Tongue (tissue), 2 donors: ENCODE results near the gene KATNB1. TPM values are rescaled to one million over a fixed set of nuclear protein-coding genes. Genes with fewer than 3 reads are reported as not detected.

Source experiments
- DNase-seq: peaks from one replicate; pipeline ENCODE4 v3.0.0-alpha.2; 2015
- total RNA-seq: library from RNA; depleted of rRNA; stranded (reverse); fragments of >200 nt; gene quantifications from one replicate; pipeline ENCODE4 v1.2.3, GENCODE V29; 2014

KATNB1 gene
- total RNA-seq, 1 donor from 2014 or later: 27.6 TPM

DNA sequence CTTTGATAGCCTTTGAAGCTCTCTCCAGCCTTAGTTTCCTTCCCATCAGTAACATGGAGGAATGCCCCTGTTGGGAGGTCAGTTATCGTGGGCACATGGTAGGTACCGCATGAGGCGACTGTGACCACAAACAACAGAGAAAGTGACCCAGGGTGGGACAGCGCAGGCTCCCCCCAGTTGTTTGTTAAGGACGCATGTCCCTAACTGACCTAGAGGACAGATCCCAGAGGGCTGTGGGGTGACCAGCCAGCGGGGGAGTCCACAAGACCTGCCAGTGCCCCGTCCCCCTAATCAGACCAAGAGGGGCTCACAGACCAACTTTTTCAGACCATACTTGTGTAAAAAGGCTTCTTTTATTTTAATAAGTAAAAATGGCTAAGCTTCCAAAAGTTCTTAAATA lies 22.3 kb downstream of the KATNB1 start:
- DNase-seq: no peak

DNA sequence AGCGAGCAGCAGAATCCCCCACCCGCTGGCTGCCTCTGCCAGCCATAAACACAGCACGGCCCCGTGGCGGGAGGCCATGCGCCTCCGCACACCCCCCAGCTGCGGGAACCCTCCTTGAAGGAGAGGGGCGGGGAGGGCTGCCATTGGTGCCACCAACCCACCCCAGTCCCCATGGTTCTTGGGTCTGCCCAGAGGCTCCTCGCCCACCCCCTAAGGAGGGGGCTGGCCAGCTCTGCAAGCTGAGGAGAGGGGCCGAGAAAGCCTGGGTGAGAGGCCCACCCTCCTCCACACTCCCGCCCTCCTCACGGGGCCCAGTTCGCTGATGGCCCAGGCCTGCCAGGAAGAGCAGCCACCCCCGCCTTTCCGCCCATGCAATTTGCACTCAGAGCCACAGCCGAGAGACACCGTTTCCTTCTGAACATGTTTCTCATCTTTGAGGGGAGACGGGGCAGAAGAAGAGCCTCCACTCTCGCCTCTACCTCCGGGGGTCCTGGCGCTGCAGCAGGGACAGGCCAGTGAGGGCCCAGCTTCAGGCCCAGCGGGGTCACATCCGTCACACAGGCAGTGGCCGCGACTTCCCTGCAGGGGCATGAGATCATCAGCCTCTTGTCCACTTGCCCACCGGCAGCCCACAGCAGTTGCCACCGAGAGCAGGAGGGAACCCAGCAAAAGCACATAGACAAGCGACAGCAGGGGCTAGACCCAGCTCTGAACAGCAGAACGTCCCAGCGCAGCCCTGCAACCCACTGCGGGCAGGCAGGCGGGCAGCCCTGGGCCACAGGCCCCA lies 23.0 kb downstream of the KATNB1 start:
- no peak for DNase-seq

DNA sequence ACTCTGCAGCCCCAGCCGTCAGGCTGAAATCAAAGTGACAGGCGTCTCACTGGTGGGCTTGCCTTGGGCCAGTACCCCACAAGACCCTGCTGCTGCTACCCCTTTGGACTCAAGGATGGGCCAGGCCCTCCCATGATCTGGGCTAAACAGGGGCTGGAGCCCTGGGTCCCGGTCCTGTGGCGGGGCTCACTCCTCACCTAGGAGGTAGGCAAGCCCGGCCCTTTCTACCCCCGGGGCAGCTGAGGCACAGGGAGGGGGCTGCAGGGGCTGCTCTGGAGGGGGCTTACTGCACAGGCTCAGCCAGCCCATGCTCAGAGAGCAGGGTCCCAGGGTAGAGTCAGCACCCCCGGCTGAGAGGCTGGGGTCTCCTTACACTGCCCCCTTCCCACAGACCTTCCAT lies 23.6 kb downstream of the KATNB1 start:
- no peak for DNase-seq

GRCh38 chr16:57759541-57760356 lies 24.2 kb downstream of the KATNB1 start:
- DNase-seq: peak; percentile 37

DNA sequence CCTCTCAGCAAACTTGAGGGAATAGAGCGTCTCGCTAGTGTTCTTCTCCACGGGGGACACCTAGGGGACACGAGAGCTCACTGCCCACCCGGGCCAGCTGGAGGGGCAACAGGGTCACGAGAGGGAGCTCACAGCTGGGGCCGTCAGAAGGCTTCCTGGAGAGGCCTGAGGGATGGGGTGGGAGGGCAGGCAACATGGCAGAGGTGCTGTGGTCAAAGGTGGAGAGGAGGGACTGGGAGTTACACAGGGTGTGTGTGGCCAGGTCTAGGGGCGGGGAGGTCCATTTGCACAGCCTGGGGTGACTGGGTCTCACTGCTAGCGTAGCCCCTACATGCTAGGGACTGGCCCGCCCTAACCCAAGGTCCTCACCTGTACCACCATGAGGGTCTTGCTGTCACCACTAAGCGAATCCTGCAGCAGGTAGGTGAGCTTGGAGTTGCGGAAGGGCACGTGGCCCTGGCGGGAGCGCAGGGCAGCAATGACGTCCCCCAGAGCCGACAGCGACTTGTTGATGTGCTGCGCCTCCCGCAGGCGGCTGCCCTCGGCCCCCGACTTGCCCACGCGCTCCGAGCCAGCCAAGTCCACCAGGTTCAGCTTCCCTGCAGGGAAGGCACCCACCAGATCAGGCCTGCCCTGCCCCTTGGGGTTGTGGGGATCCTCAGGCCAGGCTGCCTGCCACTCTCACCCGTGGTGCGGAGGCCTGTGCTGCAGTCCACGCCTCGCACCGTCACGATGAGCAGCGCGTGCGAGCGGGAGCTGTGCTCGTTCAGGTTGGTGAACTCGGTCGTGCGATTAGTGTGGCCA lies 25.0 kb downstream of the KATNB1 start:
- no peak for DNase-seq

- DNase-seq: no peak
Measured at GRCh38 chr16:57761301-57761700, 25.7 kb downstream of the KATNB1 start.

GRCh38 chr16:57761957-57762356 lies 26.4 kb downstream of the KATNB1 start:
- DNase-seq: no peak

- no peak for DNase-seq
Measured at GRCh38 chr16:57762365-57763040, 26.9 kb downstream of the KATNB1 start.

GRCh38 chr16:57763285-57764005 lies 27.9 kb downstream of the KATNB1 start:
- DNase-seq: no peak

- no peak for DNase-seq
Measured at GRCh38 chr16:57764006-57764340, 28.4 kb downstream of the KATNB1 start.

DNA sequence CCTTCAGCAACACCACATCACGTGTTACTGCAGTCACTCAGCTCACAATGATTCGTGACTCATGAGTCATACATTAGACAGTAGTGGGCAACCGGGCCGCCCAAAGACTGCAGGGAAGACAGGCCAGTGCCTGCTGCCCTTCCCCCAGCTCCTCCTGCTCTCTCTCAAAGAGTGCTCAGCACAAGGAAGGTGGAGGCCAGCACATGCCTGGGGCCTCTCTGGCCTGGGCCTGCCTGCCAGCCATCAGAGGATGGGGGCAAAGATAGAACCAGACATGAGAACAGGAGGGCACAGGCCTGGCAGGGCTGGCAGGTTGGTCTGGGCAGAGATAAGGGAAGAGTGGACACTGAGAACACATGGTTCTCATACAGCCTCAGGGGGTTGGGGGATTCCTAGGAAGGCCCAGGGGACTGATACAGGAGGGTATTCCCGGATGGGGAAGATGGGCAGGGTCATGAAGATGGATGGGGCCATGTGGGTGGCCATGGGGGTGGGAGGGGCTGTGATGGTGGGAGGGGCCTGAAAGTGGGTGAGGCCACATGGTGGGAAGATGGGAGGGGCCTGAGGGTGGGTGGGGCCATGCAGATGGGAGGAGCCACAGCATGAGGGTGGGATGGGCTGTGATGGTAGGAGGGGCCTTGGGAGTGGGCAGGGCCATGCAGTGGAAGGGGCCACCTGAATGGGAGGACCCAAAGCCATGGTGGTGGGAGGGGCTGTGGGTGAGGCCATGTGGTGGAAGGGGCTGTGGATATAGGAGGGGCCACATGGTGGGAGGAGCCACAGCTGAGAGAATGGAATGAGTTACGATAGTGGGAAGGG lies 29.0 kb downstream of the KATNB1 start:
- DNase-seq: no peak

DNA sequence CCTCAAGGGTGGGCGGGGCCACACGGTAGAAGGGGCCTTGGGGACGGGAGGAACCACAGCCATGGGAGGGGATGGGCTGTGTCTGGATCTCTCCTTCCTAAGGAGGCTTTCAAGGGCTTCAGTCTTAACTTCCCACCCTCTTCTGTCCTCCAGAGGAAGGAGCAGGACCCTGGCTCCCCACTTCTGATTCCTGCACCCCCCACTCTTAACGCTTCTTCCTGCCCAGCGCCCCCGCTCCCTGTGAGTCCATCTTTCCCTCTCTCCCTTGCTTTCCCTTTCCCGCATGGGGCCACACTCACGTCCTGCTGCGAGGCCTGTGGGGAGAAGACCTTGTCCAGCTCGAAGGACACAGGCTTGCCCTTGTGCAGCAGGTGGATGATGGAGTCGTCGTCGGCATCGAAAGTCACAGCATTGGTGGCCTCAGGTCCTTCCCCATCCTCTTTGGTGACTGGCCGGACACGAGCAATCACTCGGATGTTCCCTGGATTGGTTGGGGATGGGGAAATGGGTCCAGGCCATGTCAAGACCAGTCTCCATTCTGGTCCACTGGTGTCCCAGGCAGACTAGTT lies 29.7 kb downstream of the KATNB1 start:
- no peak for DNase-seq

DNA sequence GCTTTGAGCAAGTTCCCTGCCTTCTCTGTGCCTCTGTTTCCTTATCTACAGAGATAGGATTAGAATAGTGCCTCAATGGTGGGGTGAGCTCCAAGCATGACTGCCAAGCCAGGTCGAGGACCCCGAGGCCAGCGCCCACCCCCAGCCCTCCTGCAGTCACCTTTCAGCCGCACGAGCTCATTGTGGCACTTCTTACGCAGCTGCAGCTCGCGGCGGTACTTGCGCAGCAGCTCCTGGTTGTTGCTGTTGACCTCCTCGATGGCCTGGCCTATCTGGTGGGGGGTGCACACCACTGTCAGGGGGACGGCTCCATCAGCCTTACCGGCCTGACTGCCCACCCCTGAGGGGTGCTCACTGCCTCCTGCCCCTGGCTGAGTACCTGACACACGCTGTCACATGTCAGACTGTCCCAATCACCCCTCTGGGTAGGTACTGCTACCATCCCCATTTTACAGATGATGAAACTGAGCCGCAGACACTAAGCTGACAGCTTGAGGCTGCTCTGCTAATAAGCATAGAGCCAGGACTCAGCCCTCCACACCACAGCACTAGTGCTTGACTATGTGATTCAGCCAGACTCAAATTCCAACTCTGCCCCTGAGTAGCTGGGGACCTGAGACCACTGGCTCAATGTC lies 31.3 kb downstream of the KATNB1 start:
- no peak for DNase-seq

GRCh38 chr16:57769541-57770145 lies 34.1 kb downstream of the KATNB1 start:
- DNase-seq: no peak

DNA sequence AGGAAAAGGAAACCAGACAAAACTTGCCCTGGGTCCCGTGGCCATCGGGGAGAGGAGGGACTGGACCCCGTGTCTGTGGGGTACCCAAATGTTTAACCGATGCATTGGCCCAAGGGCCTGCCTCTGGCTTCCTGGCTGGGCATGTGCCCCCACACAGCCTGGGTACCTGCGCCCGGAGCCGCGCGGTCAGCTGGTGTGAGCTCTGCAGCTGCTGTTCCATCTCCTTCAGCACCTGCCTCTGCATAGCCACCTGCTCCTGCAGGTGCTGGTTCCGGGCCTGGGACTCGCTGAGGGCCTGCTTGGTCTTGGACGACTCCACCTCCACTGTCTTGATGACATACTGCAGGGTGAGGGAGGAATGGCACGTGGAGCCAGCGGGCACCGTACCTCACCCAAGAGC lies 34.8 kb downstream of the KATNB1 start:
- DNase-seq: no peak

GRCh38 chr16:57771141-57771785 lies 35.7 kb downstream of the KATNB1 start:
- no peak for DNase-seq

GRCh38 chr16:57773019-57773418 lies 37.4 kb downstream of the KATNB1 start:
- no peak for DNase-seq

DNA sequence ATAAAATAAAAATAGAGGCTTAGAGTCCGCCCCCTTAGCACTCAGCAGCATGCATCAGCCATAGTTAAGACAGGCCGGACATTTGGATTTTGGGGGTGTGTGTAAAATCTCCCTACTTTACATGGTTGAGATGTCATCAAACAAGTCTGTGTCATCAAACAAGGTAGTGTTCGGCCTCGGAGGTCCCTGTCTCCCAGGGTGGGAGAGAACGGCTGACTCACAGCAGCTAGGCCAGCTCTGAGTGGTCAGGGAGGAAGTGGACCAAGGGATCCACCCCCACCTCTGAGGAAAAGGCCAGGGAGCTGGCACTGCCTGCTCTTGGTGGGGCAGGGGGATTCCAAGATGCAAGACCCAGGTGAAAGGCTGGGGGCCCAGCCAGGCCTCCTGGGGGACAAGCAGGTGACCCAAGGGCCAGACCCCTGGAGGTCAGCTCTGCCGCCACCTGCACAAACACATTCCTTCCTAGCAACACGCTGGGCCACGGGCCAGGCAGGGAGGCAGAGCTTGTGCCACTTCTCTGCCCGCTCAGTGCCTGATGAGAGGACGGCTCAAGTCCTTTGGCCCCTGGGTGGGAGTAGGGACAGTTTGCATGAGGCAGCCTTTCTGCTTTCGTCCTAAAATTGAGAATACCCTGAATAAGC lies 38.2 kb downstream of the KATNB1 start:
- no peak for DNase-seq
